H1 (cell line): ENCODE data around the gene E2F3. TPM values are rescaled to one million over a fixed set of nuclear protein-coding genes. Genes with fewer than 3 reads are reported as not detected.

ENCODE experiments used
- CTCF ChIA-PET: fragments of 300-600 bp; sonication (Branson Sonifier 250); formaldehyde crosslinking; loops from one replicate; lab custom pipeline; 2021; ENCODE audit not compliant: partially characterized antibody; lab: Charles Lee
- POLR2A ChIA-PET: fragments of 300-600 bp; sonication (Branson Sonifier 250); formaldehyde crosslinking; loops from one replicate; lab custom pipeline; 2021; ENCODE audit warnings: inconsistent platforms; ENCODE audit not compliant: partially characterized antibody; lab: Charles Lee
- DNase-seq, 2 experiments: peaks; one replicate each; pipeline versions ENCODE4 v3.0.0 to v3.0.0-alpha.2; 2010 to 2022; ENCODE audit warnings: low spot score in 2 of 2, low read depth in 1 of 2, mixed read lengths in 1 of 2
- FAIRE-seq: peaks from 2 replicates; lab custom pipeline; 2011; peaks lifted over from hg19 to GRCh38; lab: Jason Lieb, UNC
- H2AFZ ChIP-seq: 2 replicates; pipeline ENCODE4 v1.8.1; 2012; ENCODE audit warnings: low read length, inconsistent platforms
- H2AK5ac ChIP-seq: 2 replicates; pipeline ENCODE4 v1.6.1; 2013; ENCODE audit warnings: low read depth, low read length
- H2BK120ac ChIP-seq: replicated peaks from 2 replicates; pipeline ENCODE3; 2013; ENCODE audit warnings: low read depth, low read length, inconsistent platforms
- H2BK12ac ChIP-seq: 2 replicates; pipeline ENCODE4 v1.6.1; 2013; ENCODE audit warnings: low read depth, low read length
- H2BK15ac ChIP-seq: 2 replicates; pipeline ENCODE4 v1.6.1; 2013; ENCODE audit warnings: low read length
- H2BK20ac ChIP-seq: 2 replicates; pipeline ENCODE4 v1.6.1; 2013; ENCODE audit warnings: low read length
- H2BK5ac ChIP-seq: 2 replicates; pipeline ENCODE4 v1.6.1; 2013; ENCODE audit warnings: low read depth, low read length
- H3K14ac ChIP-seq: 2 replicates; pipeline ENCODE4 v1.6.1; 2013; ENCODE audit warnings: inconsistent platforms; ENCODE audit not compliant: insufficient read length
- H3K18ac ChIP-seq: 2 replicates; pipeline ENCODE4 v1.6.1; 2013; ENCODE audit warnings: low read length; ENCODE audit errors: extremely low read depth
- H3K23ac ChIP-seq: 2 replicates; pipeline ENCODE4 v1.6.1; 2013; ENCODE audit warnings: inconsistent platforms; ENCODE audit not compliant: insufficient read length
- H3K23me2 ChIP-seq: 2 replicates; pipeline ENCODE4 v1.6.1; 2013; ENCODE audit warnings: low read depth, low read length
- H3K27ac ChIP-seq: 2 replicates; pipeline ENCODE4 v1.6.1; 2011; ENCODE audit warnings: low read depth, low read length, inconsistent platforms
- H3K27me3 ChIP-seq, 4 experiments: replicated peaks in 1 of 4; 1 replicate in 1 of 4; 2 replicates in 3 of 4; pipeline versions ENCODE4 v1.6.1 to v1.8.1; 2011 to 2013; ENCODE audit warnings: low read length in 3 of 4, mild to moderate bottlenecking in 3 of 4, inconsistent platforms in 2 of 4, mixed read lengths in 2 of 4, moderate library complexity in 1 of 4; ENCODE audit not compliant: control insufficient read depth in 3 of 4, insufficient read depth in 3 of 4; ENCODE audit errors: extremely low read depth in 1 of 4
- H3K36me3 ChIP-seq, 4 experiments: 2 replicates each; pipeline versions ENCODE4 v1.6.1 to v1.8.1; 2011 to 2013; ENCODE audit warnings: mild to moderate bottlenecking in 4 of 4, low read length in 3 of 4, moderate library complexity in 2 of 4, control low read depth in 1 of 4, inconsistent platforms in 1 of 4; ENCODE audit not compliant: insufficient read depth in 4 of 4, control insufficient read depth in 2 of 4
- H3K4ac ChIP-seq: replicated peaks from 2 replicates; pipeline ENCODE3; 2013; ENCODE audit warnings: low read length, low read depth, mixed read lengths, inconsistent platforms; ENCODE audit not compliant: insufficient read length
- H3K4me1 ChIP-seq, 4 experiments: replicated peaks in 1 of 4; 1 replicate in 1 of 4; 2 replicates in 3 of 4; pipeline versions ENCODE4 v1.6.1 to v1.8.1; 2011 to 2013; ENCODE audit warnings: low read length in 3 of 4, inconsistent platforms in 2 of 4, mixed read lengths in 1 of 4; ENCODE audit not compliant: insufficient read depth in 4 of 4, control insufficient read depth in 3 of 4
- H3K4me2 ChIP-seq, 2 experiments: 2 replicates each; pipeline versions ENCODE4 v1.6.1 to v1.8.1; 2011 to 2013; ENCODE audit warnings: low read depth in 2 of 2, low read length in 2 of 2, control low read depth in 1 of 2, inconsistent platforms in 1 of 2, mild to moderate bottlenecking in 1 of 2; ENCODE audit not compliant: insufficient read depth in 1 of 2
- H3K4me3 ChIP-seq, 4 experiments: fragments of 200-600, 300-600 bp in 1 of 4; sonication (generic), shearing (Covaris generic), sonication (Bioruptor Twin) in 1 of 4; 2 replicates each; pipeline versions ENCODE4 v1.5.1 to v1.8.1; 2011 to 2016; ENCODE audit warnings: low read length in 4 of 4, low read depth in 3 of 4, control low read depth in 2 of 4, inconsistent platforms in 2 of 4, mild to moderate bottlenecking in 2 of 4, mixed read lengths in 1 of 4, moderate library complexity in 1 of 4; ENCODE audit not compliant: insufficient read depth in 2 of 4; ENCODE audit errors: extremely low read depth in 1 of 4
- H3K56ac ChIP-seq: replicated peaks from 2 replicates; pipeline ENCODE3; 2013; ENCODE audit warnings: low read depth, mild to moderate bottlenecking, mixed read lengths, low read length, inconsistent platforms; ENCODE audit not compliant: insufficient read length
- H3K79me1 ChIP-seq: 2 replicates; pipeline ENCODE4 v1.6.1; 2013; ENCODE audit warnings: low read depth, low read length, control low read depth
- H3K79me2 ChIP-seq, 2 experiments: 2 replicates each; pipeline versions ENCODE4 v1.6.1 to v1.8.1; 2012 to 2013; ENCODE audit warnings: low read length in 2 of 2, mild to moderate bottlenecking in 2 of 2, inconsistent platforms in 1 of 2; ENCODE audit not compliant: insufficient read depth in 2 of 2, control insufficient read depth in 1 of 2
- H3K9ac ChIP-seq, 4 experiments: replicated peaks in 1 of 4; 1 replicate in 1 of 4; 2 replicates in 3 of 4; pipeline versions ENCODE4 v1.6.1 to v1.8.1; 2011 to 2013; ENCODE audit warnings: low read depth in 3 of 4, low read length in 3 of 4, control low read depth in 2 of 4, mild to moderate bottlenecking in 2 of 4, moderate library complexity in 2 of 4, inconsistent platforms in 1 of 4; ENCODE audit errors: extremely low read depth in 1 of 4
- H3K9me3 ChIP-seq, 2 experiments: 2 replicates each; pipeline versions ENCODE4 v1.6.1 to v1.8.1; 2012 to 2013; ENCODE audit warnings: mild to moderate bottlenecking in 2 of 2, moderate library complexity in 2 of 2, control low read depth in 1 of 2, inconsistent platforms in 1 of 2, low read depth in 1 of 2, low read length in 1 of 2, mixed read lengths in 1 of 2; ENCODE audit not compliant: insufficient read depth in 2 of 2
- H4K20me1 ChIP-seq, 2 experiments: replicated peaks in 1 of 2; 2 replicates each; pipeline versions ENCODE3 to v1.8.1; 2011 to 2013; ENCODE audit warnings: inconsistent platforms in 2 of 2, low read length in 2 of 2, mild to moderate bottlenecking in 1 of 2; ENCODE audit not compliant: insufficient read depth in 2 of 2, control insufficient read depth in 1 of 2
- H4K5ac ChIP-seq: 2 replicates; pipeline ENCODE4 v1.6.1; 2013; ENCODE audit warnings: low read length, low read depth, mixed read lengths, inconsistent platforms; ENCODE audit not compliant: insufficient read length
- H4K8ac ChIP-seq: 2 replicates; pipeline ENCODE4 v1.8.0; 2013; ENCODE audit warnings: mild to moderate bottlenecking, moderate library complexity, low read length, inconsistent platforms; ENCODE audit not compliant: insufficient read depth; ENCODE audit errors: extremely low read depth
- H4K91ac ChIP-seq: replicated peaks from 2 replicates; pipeline ENCODE3; 2013; ENCODE audit warnings: low read length, mixed read lengths, inconsistent platforms; ENCODE audit not compliant: insufficient read length
- CREB1 ChIP-seq: IDR thresholded peaks from 2 replicates; pipeline ENCODE4 v1.6.1; 2012; ENCODE audit warnings: inconsistent platforms
- WGBS, 2 experiments: shearing (Covaris generic) in 1 of 2; methylation state at CpG; one replicate each; pipeline versions ENCODE4 v1.1.6 to v1.1.7; 2013 to 2015; ENCODE audit warnings: low lambda C conversion rate in 2 of 2, mixed read lengths in 2 of 2, inconsistent platforms in 1 of 2, low coverage in 1 of 2, missing lambda C conversion rate in 1 of 2; ENCODE audit not compliant: insufficient replicate concordance in 2 of 2, insufficient coverage in 1 of 2, insufficient read length in 1 of 2; ENCODE audit errors: extremely low coverage in 1 of 2, missing lambda C conversion rate in 1 of 2; 5-methylcytosine and 5-hydroxymethylcytosine counted together
- polyA plus RNA-seq, 7 experiments: library from polyadenylated mRNA; depleted of rRNA in 3 of 7; stranded (reverse) in 5 of 7; unstranded in 2 of 7; fragments of >200 nt in 5 of 7; fragments of 200-250 nt in 2 of 7; gene quantifications; 1 replicate in 5 of 7; 2 replicates in 1 of 7; 4 replicates in 1 of 7; pipeline versions ENCODE4 v1.2.1 to v1.2.3, GENCODE V29; 2011 to 2013; ENCODE audit warnings: missing spikeins in 2 of 7, mixed read lengths in 2 of 7
- total RNA-seq: library from RNA; stranded (reverse); fragmentation: NEBNext Ultra II Directional; extraction: Animal tissue kit (Norgen Biotek cat#: 25700); gene quantifications from 2 replicates; pipeline ENCODE4 v1.2.1, GENCODE V29; 2021

E2F3 gene
- total and polyA plus RNA-seq, 2 of the 8 experiments (the other 6 are each of a cell fraction or from before 2014, with no cell fraction given), result 14.9 to 42.2 TPM

GRCh38 chr6:20362623-20363022 is 39.1 kb upstream of the E2F3 start:
- TF ChIP-seq CREB1, result no peak
- no peak overlapping the region for H3K56ac ChIP-seq
- H2BK15ac ChIP-seq, result no peak overlapping the region
- H4K5ac ChIP-seq, result no peak overlapping the region
- no peak overlapping the region for H2BK12ac ChIP-seq
- no peak overlapping the region for H3K4ac ChIP-seq
- H3K27ac ChIP-seq, result no peak overlapping the region
- no peaks in the 10 kb centered on the region for H3K23me2 ChIP-seq
- no peak overlapping the region for H3K4me2 ChIP-seq
- POLR2A ChIA-PET, result no interaction called here
- no peaks in the 10 kb centered on the region for H3K9me3 ChIP-seq
- no peaks in the 10 kb centered on the region; a peak in 1 of 7 replicates for H3K27me3 ChIP-seq
- no peaks in the 10 kb centered on the region for H3K79me1 ChIP-seq
- H4K20me1 ChIP-seq, result no peaks in the 10 kb centered on the region
- no peak for DNase-seq
- no peak overlapping the region for H2BK5ac ChIP-seq
- no peak overlapping the region for H3K14ac ChIP-seq
- H3K18ac ChIP-seq, result no peak overlapping the region
- CTCF ChIA-PET, result interaction anchor here (0.8 to 1.0 kb wide), 2 partner anchors 11 to 16 kb away, joined by 3 to 4 read pairs; no protein-coding TSS in a partner anchor
- H3K79me2 ChIP-seq, result no peaks in the 10 kb centered on the region
- FAIRE-seq, result no peak
- no peak overlapping the region for H4K8ac ChIP-seq
- no peak overlapping the region for H2AFZ ChIP-seq
- H3K4me3 ChIP-seq, result no peak overlapping the region
- no peak overlapping the region for H2BK120ac ChIP-seq
- 95% methylated on average over 1 of the region's 1 CpG; no CpG with 5 or more reads in 1 of the 2 experiments for WGBS, 2 experiments
- H2BK20ac ChIP-seq, result no peak overlapping the region
- no peak overlapping the region for H4K91ac ChIP-seq
- no peak overlapping the region for H3K23ac ChIP-seq
- H3K36me3 ChIP-seq, result no peaks in the 10 kb centered on the region
- no peak overlapping the region for H3K9ac ChIP-seq
- H3K4me1 ChIP-seq, result no peaks in the 10 kb centered on the region
- H2AK5ac ChIP-seq, result no peak overlapping the region
